ENCODE results near the gene CHN2.

The CHN2 gene

DNA sequence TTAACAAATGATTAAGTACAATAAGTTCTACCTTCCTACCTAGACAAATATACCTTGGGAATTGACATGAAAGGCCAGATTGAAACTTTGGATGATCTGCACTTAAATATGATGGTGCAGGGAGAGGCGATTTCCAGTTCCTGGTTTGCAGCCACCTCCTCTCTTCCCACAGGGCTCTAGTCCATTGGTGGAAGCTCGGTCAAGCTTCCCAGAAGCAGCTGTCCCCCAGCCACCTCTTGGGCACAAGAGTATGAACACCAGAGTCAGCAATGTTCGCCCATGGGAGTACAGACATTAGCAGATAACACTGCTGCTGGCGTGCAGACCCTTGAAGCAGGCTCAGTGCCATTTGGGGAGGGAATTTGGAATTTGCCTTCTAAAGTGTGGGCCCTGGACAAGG, 46.8 kb upstream of the CHN2 start:
- TF ChIP-seq SIN3A (IDR thresholded peaks at IDR 0.05; ENCODE audit: borderline replicate concordance, insufficient read depth, low read length), result no peak
- TF ChIP-seq TAF1 (IDR thresholded peaks at IDR 0.05; ENCODE audit: borderline replicate concordance, insufficient read depth, low read length), result no peak
- no peak for TF ChIP-seq POLR2AphosphoS5 (IDR thresholded peaks at IDR 0.05; ENCODE audit: low read depth, low read length)
- TF ChIP-seq FOXP2 (optimal IDR thresholded peaks at IDR 0.05; ENCODE audit: borderline replicate concordance, extremely low read depth, extremely low read length, insufficient read depth), result no peak
- TF ChIP-seq, protein P1, sequence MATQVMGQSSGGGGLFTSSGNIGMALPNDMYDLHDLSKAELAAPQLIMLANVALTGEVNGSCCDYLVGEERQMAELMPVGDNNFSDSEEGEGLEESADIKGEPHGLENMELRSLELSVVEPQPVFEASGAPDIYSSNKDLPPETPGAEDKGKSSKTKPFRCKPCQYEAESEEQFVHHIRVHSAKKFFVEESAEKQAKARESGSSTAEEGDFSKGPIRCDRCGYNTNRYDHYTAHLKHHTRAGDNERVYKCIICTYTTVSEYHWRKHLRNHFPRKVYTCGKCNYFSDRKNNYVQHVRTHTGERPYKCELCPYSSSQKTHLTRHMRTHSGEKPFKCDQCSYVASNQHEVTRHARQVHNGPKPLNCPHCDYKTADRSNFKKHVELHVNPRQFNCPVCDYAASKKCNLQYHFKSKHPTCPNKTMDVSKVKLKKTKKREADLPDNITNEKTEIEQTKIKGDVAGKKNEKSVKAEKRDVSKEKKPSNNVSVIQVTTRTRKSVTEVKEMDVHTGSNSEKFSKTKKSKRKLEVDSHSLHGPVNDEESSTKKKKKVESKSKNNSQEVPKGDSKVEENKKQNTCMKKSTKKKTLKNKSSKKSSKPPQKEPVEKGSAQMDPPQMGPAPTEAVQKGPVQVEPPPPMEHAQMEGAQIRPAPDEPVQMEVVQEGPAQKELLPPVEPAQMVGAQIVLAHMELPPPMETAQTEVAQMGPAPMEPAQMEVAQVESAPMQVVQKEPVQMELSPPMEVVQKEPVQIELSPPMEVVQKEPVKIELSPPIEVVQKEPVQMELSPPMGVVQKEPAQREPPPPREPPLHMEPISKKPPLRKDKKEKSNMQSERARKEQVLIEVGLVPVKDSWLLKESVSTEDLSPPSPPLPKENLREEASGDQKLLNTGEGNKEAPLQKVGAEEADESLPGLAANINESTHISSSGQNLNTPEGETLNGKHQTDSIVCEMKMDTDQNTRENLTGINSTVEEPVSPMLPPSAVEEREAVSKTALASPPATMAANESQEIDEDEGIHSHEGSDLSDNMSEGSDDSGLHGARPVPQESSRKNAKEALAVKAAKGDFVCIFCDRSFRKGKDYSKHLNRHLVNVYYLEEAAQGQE (IDR thresholded peaks at IDR 0.05; ENCODE audit: insufficient read depth in 1 of 2, low read depth in 2 of 2, low read length in 2 of 2), result no peak

GRCh38 chr7:29149036-29149435, 45.5 kb upstream of the CHN2 start:
- no peak for TF ChIP-seq POLR2AphosphoS5 (IDR thresholded peaks at IDR 0.05; ENCODE audit: low read depth, low read length)
- TF ChIP-seq FOXP2 (optimal IDR thresholded peaks at IDR 0.05; ENCODE audit: borderline replicate concordance, extremely low read depth, extremely low read length, insufficient read depth), result no peak
- TF ChIP-seq, protein P1 (IDR thresholded peaks at IDR 0.05; ENCODE audit: insufficient read depth in 1 of 2, low read depth in 2 of 2, low read length in 2 of 2), result no peak
- no peak for TF ChIP-seq TAF1 (IDR thresholded peaks at IDR 0.05; ENCODE audit: borderline replicate concordance, insufficient read depth, low read length)

GRCh38 chr7:29150856-29151255, 43.7 kb upstream of the CHN2 start:
- TF ChIP-seq FOXP2 (optimal IDR thresholded peaks at IDR 0.05; ENCODE audit: borderline replicate concordance, extremely low read depth, extremely low read length, insufficient read depth) (no peak), POLR2AphosphoS5 (IDR thresholded peaks at IDR 0.05; ENCODE audit: low read depth, low read length) (no peak), TAF1 (IDR thresholded peaks at IDR 0.05; ENCODE audit: borderline replicate concordance, insufficient read depth, low read length) (no peak), SIN3A (IDR thresholded peaks at IDR 0.05; ENCODE audit: borderline replicate concordance, insufficient read depth, low read length) (no peak)
- TF ChIP-seq, protein P1 (IDR thresholded peaks at IDR 0.05; ENCODE audit: insufficient read depth in 1 of 2, low read depth in 2 of 2, low read length in 2 of 2), result no peak

DNA sequence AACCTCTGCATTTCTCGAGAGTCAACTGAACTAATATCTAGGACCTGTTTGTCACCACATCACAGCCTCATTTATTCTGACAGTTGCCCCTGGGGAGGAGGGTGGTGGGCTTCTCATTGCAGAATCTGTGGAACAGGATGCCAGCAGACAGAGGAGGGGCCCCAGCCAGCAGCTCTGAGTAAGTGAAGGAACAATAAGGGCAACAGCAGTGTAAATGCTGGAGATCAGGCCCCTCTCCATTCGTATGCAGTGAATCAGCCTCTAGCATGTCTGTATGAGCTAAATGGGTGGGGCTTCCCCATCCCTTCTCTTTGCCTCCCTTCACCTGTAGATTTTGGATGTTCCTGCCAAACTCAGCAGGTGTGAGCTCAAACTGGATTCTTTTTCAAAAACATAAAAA, 40.5 kb upstream of the CHN2 start:
- TF ChIP-seq POLR2AphosphoS5 (IDR thresholded peaks at IDR 0.05; ENCODE audit: low read depth, low read length), result no peak
- no peak for TF ChIP-seq FOXP2 (optimal IDR thresholded peaks at IDR 0.05; ENCODE audit: borderline replicate concordance, extremely low read depth, extremely low read length, insufficient read depth)
- TF ChIP-seq, protein P1 (IDR thresholded peaks at IDR 0.05; ENCODE audit: insufficient read depth in 1 of 2, low read depth in 2 of 2, low read length in 2 of 2), result no peak
- TF ChIP-seq SIN3A (IDR thresholded peaks at IDR 0.05; ENCODE audit: borderline replicate concordance, insufficient read depth, low read length), result no peak
- no peak for TF ChIP-seq TAF1 (IDR thresholded peaks at IDR 0.05; ENCODE audit: borderline replicate concordance, insufficient read depth, low read length)

- TF ChIP-seq SIN3A (IDR thresholded peaks at IDR 0.05; ENCODE audit: borderline replicate concordance, insufficient read depth, low read length), result no peak
- TF ChIP-seq FOXP2 (optimal IDR thresholded peaks at IDR 0.05; ENCODE audit: borderline replicate concordance, extremely low read depth, extremely low read length, insufficient read depth), result no peak
- TF ChIP-seq TAF1 (IDR thresholded peaks at IDR 0.05; ENCODE audit: borderline replicate concordance, insufficient read depth, low read length), result no peak
- TF ChIP-seq POLR2AphosphoS5 (IDR thresholded peaks at IDR 0.05; ENCODE audit: low read depth, low read length), result no peak
- TF ChIP-seq, protein P1 (IDR thresholded peaks at IDR 0.05; ENCODE audit: insufficient read depth in 1 of 2, low read depth in 2 of 2, low read length in 2 of 2), result no peak
These were observed 37.6 kb upstream of the CHN2 start for GRCh38 chr7:29156907-29157452.

All from PFSK-1 (cell line).